ENCODE results near the gene WDFY1. TPM values are rescaled to one million over a fixed set of nuclear protein-coding genes. Genes with fewer than 3 reads are reported as not detected.

Gene WDFY1
- polyA plus RNA-seq, 12 donors, result 21.0 to 40.8 (median 33.9) TPM; not detected in 1

DNA sequence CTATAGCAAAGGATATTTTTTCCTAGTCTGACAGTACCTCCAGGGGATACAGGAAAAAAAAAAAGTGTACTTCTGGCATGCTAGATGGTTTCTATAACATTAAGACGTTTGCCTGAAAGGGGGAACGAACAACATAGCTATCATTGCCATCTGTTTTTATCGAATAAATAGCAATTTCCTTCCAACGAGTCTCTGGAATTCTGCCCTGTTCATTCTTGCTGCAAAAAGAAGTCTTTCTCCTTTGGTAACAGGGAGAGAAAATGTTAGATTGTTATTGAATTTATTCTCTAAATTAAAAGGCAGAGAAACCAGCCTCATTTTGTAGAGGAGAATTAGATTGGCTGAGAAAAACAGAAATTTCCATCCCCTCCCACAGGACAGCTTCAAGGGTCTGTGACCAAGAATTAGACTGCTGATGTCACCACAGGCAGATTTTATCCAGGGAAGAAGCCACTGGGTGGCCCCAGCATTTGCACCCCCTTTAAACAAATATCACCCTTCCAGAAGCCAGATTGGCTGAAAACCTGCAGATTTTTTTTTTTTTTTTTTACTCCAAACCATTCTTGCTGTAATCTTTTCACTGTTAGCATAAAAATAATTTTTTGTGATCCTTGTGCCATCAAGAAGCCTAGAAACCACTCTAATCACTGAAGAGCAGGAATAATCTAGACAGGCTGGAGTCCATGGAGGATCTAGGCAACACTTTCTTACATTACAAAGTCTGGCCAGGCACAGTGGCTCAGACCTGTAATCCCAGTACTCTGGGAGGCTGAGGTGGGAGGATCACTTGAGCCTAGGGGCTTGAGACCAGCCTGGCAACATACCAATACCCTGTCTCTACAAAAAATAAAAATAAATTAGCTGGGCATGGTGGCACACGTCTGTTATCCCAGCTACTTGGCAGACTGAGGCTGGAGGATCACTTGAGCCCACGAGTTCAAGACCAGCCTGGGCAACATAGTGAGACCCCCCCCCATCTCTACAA is 12.0 kb downstream of the WDFY1 start:
- peak; percentile 31 for DNase-seq

GRCh38 chr2:223930103-223930976 is 14.8 kb downstream of the WDFY1 start:
- DNase-seq, result no peak

DNA sequence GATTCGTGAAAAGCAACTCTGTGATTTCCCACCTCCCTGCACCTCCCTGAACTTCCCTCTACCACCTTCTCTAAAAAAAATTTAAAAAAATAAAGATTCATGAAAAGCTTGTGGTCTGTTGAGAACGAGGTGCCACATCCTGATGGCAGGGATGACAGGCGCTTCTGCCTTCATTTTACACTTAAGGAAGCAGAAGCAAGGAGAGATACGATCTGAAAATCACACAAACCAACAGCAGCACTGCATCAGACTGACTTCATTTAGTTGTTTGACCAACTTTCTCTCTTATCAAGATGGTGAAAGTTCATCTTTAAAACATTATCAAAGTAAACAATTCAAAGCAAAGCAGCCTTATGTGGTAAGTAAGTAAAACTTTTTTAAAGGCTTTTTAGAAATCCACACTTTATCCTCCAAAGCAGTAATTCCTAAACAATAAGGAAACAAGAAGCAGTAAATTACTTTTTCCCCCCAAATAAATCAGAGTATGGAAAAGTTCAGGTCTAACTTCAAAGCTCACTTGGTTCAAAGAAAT is 15.5 kb downstream of the WDFY1 start:
- no peak for DNase-seq

DNA sequence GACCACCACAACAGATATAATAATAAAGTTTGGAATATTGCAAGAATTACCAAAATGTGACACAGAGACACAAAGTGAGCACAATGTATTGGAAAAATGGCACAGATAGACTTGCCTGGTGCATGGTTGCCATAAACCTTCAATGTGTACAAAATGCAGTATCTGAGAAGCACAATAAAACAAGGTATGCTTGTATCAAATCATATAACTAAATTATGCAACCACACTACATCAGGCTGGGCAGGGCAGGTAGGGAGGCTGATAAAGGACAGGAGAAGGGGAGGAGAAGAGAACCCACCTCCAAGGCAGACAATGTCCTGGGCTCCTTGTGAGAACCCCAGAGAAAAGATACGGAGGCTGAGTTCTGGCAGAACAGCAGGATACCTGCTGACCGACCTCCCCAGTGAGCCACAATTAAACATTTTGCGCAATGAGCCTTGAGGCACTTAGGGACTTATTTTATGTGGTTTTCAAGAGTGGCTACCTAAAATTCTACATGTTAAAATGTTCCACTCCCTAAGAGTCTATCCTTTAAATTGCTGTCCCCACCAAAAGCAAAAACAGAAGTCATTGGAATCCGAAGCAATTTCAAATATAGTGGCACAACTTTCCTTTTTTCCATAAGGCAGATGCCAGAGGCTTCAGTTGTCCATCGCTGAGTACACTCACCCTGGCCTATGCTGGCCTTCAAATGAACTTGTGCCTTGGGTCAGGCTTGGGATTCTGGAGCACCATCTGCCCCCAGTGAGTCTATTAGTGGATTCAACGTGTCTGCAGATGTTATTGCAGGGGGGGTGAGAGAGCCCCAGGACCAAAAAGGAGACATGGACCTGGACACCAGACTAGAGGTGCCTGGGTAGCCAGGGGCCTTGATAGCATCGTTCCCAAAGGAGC is 16.8 kb downstream of the WDFY1 start:
- no peak for DNase-seq

DNA sequence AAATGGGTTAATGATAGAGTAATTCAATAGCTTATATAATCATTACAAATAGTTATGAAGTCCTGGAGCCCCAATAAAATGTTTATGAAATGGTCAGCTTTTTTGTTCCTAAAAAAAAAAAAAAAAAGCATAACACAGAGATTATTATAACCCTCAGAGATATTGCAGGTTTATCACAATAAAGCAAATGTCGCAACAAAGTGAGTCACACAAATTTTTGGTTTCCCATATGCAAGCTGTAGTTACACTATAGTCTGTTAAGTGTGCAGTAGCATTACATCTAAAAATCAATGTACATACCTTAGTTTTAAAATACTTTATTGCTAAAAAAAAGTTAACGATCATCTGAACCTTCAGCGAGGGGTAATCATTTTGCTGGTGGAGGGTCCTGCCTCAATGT is 20.0 kb downstream of the WDFY1 start:
- DNase-seq, result no peak

GRCh38 chr2:223923976-223924375 is 21.2 kb downstream of the WDFY1 start:
- DNase-seq, result no peak

- DNase-seq, result no peak
Observed at GRCh38 chr2:223922308-223922707, 22.8 kb downstream of the WDFY1 start.

DNA sequence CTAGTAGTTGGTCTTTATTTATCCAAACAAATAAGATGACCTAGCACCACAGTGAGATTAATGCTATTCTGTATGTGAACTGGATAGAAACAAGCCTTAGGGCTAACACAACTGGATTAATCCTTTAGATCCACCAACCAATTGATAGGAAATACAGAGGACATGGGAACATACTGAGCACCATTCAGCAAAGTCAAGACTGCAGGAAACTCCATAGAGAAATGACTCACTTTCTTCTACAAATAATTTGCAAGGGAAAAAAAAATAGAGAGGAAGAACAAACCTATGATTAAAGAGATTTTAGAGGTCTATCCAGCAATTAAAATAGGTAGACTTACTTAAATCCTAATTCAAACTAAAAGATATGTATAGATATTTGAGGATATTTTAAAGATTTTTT is 23.9 kb downstream of the WDFY1 start:
- DNase-seq, result no peak

DNA sequence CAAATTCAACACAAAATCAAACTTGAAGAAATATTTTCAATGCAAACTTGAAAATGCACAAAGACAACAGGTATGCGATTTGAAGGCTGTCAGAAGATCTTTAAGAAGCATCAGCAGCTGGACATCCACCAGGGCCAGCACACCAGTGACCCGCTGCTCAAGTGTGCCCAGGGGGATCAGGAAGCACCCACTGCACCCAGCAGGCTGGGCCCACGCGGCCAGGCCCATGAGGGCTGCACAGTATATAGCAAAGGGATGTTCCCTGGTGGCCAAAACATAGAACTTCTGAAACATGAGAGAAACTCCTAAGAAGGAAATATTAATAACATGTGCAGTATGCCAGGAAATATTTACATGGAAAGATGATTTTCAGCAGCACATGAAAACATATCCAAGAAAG is 25.0 kb downstream of the WDFY1 start:
- no peak for DNase-seq

DNA sequence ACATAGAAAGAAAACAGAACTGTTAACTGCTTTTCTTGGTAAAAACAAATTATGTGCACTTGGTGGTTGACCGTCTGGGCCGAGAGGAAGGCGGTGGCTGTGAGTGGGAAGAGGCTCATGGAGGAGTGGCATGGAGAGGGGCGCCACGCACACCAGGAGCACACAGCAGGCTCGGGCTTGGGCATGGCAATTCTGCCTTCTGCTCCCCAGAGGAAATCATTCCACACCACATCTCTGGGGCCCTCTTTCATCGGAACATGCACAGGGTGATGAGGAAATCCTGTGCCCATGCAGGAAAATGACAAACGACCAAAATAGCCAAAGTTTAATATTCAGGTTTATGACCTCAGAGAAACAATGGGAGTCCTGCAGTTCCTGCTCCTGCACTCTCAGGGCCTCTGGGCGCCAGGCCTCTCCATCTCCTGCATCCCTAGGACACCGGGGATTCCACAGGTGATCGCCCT is 26.4 kb downstream of the WDFY1 start:
- DNase-seq, result no peak

DNA sequence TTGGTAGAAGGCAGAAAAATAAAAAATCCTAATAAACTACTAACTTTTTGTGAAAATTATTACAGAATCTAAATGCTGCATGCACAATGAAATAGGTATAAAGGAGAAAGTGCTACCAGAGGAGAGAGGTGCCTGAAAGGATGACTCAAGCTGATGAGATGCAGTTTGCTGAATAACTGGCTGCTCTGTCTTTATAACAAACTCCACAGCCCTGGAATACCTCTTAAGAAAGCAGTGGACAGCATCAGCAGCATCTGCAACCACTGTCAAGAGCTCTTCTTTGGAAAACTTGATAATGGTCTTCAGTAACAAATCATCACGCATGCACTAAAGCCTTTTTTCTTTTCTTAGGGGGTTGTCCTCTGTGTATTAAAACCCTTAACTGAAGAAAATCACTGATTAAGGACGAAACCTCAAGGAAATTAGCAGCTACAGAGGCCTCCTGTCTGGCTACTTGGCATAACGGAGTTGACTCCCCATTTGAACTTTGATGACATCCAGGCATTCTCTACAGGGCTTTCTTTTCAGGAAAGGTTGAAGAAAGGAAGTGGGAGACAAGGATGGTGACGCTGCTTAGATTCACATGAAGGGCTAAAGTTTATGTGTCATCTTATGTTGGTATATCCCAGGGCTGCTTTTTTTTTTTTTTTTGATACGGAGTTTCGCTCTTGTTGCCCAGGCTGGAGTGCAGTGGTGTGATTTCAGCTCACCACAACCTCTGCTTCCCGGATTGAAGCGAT is 28.8 kb downstream of the WDFY1 start:
- no peak for DNase-seq

DNA sequence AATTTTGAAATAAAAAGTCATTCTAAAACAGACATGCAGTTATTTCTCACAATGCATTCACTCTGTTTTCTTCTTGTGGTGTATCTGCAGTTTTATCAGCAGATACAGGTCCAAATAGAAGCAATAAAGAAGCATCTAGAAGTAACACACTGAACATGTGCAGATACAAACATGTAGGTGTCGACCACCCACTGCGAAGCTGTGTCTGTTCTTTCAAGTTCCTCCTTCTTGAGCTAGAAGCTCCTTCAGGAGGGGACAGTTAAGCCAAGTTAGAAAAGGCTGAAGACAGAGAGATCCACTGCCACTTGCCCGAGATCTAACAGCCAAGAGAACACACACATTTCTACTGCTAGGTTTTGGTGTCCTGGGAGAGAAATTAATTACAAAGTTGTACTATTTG is 30.1 kb downstream of the WDFY1 start:
- DNase-seq, result no peak

DNA sequence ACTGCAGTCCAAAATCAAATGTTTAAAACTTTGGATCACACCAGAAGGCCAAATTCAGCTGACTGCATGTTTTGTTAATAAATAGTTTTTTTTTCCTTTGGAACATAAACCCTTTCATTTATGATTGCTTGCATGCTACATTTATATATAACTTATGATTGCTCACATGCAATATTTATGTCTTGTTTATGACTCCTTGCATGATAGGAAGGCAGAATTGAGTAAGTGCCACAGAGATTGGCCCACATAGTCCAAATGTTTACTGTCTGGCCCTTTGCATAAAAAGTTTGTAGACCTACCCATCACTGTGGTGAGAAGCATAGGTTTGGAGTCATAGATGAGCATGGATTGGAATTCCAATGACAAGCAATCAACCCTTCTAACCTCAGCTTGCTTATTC is 30.8 kb downstream of the WDFY1 start:
- no peak for DNase-seq

DNA sequence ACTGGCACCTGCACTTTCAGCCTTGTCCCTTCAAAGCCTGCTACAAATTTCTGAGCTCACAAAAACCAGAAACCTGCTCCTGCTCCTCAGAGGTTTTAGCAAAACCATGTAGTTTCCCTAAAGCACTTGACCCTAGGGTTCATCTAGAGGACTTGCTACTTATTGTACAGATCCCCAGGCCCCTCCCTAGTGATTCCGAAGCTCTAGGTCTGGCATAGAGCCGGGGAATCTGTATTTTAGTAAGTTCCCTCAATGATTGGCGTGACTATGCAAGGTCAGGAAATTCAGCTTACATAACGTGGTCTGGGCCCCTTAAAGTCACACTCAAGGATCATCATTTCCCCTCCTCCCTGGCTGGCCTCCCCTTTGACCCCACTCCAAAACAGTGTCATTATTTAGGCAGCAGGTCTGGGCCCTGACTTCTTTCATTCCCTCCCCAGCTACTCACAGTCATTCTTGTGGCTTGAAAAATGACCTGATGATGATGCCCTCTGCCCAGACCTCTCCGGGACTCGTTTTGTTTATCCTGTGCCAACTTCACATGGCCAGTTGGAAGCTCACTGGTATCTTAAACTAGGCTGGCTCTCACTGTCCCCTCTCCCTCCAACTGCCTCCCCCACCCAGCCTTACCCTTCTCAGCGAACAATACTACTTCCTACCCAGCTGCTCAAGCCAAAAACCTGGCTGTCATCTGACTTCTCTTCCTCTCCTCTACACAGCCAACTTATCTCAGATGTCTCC is 36.0 kb downstream of the WDFY1 start:
- no peak for DNase-seq

GRCh38 chr2:223908304-223908998 is 36.7 kb downstream of the WDFY1 start:
- DNase-seq, result no peak

DNA sequence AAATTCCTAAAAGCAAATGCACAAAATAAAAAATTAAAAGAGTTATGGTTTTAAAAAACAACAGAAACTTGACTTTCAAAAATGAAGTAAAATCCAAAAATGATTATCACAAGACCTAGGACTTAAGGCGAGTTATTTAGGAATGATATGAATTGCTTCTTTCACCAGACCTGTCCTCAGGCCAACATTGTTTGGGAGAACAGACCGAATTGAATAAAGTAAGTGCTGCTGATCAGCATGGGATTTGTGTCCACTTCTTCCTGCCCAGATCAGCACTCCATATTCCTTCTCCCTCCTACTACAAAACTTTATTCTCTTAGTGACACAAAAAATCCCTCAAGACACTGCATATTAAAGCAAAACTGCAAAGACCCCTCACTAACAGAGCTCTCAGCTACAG is 39.1 kb downstream of the WDFY1 start:
- no peak for DNase-seq

DNA sequence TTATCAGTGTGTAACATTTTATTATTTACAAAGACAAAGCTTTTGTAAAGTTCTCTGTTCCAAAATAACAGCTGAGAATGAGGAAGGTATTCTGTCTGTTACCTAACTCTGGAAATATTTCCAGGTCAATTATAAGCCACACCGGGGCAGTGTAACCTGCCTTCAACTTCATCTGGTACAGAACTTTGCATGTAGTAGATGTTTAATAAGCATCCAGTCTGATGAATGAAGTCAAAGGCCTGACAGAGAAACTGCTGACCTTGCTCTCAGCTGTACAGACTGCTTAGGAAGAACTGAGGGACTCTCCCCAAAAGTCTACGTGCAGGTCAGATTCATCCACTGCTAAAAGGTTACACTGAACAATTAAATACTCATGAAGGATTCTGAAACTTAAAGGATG is 43.3 kb downstream of the WDFY1 start:
- DNase-seq, result no peak

DNA sequence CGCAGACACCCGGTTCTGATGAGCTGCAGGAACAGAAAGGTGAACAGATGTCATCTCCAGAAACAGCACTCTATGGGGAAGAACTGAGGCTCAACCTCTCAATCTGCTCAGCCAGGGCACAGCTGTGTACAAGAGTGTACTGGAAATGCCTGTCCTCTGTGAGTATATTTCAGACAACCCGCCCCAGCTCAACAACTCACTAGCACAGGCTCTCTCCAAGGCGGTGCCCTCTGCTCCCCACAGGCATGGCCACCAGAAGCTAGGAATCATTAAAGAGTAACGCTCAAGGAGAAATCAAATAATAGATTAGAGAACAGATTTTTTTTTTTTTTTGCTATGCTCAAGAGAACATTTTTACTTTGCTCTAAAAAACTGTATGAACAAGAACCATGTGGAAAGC is 43.8 kb downstream of the WDFY1 start:
- DNase-seq, result no peak

GRCh38 chr2:223900531-223900930 is 44.6 kb downstream of the WDFY1 start:
- DNase-seq, result no peak

All from muscle of arm (tissue), 12 donors.